ENCODE data around the gene ZNF831. TPM values are rescaled to one million over a fixed set of nuclear protein-coding genes. Genes with fewer than 3 reads are reported as not detected.

Gene ZNF831
- total RNA-seq, 1 donor, result not detected

- H3K4me3 ChIP-seq (ENCODE audit: low read depth, low read length), result no peak overlapping the region
These were observed 126.4 kb downstream of the ZNF831 start for GRCh38 chr20:59289994-59290393.

GRCh38 chr20:59291740-59292383, 128.2 kb downstream of the ZNF831 start:
- no peak overlapping the region for H3K4me3 ChIP-seq (ENCODE audit: low read depth, low read length)
- no peak for DNase-seq (ENCODE audit: low read depth)
- TF ChIP-seq CTCF (IDR thresholded peaks at IDR 0.05; ENCODE audit: insufficient read depth, low read length), result no peak

More at GRCh38 chr20:59289994-59290393, 126.4 kb downstream of the ZNF831 start:
- no peak for DNase-seq (ENCODE audit: low read depth)
- TF ChIP-seq CTCF (IDR thresholded peaks at IDR 0.05; ENCODE audit: insufficient read depth, low read length), result no peak

- no peak for DNase-seq (ENCODE audit: low read depth)
- no peak overlapping the region for H3K4me3 ChIP-seq (ENCODE audit: low read depth, low read length)
- TF ChIP-seq CTCF (IDR thresholded peaks at IDR 0.05; ENCODE audit: insufficient read depth, low read length), result no peak
These were observed 131.9 kb downstream of the ZNF831 start for GRCh38 chr20:59295531-59295930.

GRCh38 chr20:59297686-59298085, 134.1 kb downstream of the ZNF831 start:
- DNase-seq (ENCODE audit: low read depth), result no peak
- no peak for TF ChIP-seq CTCF (IDR thresholded peaks at IDR 0.05; ENCODE audit: insufficient read depth, low read length)

GRCh38 chr20:59299945-59300332, 136.3 kb downstream of the ZNF831 start:
- DNase-seq (ENCODE audit: low read depth), result no peak
- no peak overlapping the region for H3K4me3 ChIP-seq (ENCODE audit: low read depth, low read length)
- TF ChIP-seq CTCF (IDR thresholded peaks at IDR 0.05; ENCODE audit: insufficient read depth, low read length), result no peak

More at GRCh38 chr20:59297686-59298085, 134.1 kb downstream of the ZNF831 start:
- H3K4me3 ChIP-seq (ENCODE audit: low read depth, low read length), result no peak overlapping the region

- no peak for TF ChIP-seq CTCF (IDR thresholded peaks at IDR 0.05; ENCODE audit: insufficient read depth, low read length)
- no peak within 1 kb of the TSS for H3K4me3 ChIP-seq (ENCODE audit: low read depth, low read length)
- DNase-seq (ENCODE audit: low read depth), result no peak
These were observed 136.9 kb downstream of the ZNF831 start, which contains the start of gene EDN3 for GRCh38 chr20:59300333-59301081. Gene EDN3, plus strand, starts transcription at chr20:59300611. Its CDS starts 202 bp downstream, at chr20:59300813.
